HepG2 (cell line): ENCODE data around the gene RPL32. TPM values are rescaled to one million over a fixed set of nuclear protein-coding genes. Genes with fewer than 3 reads are reported as not detected.
A peak's percentile ranks its signal among the peaks of the same experiment; 100 is the strongest.

Experiments used
- ATAC-seq: fragments of 200-7000 bp; cut with Tn5 transposase; 3 replicates; pipeline ENCODE4 v1.9.1; 2020; ENCODE audit warnings: mild to moderate bottlenecking, moderate library complexity
- BruUV-seq: library from RNA; stranded (reverse); fragments of 400-500 nt; replicated peaks from 2 replicates; lab custom pipeline; 2021; lab: Mats Ljungman, UMichigan
- CTCF ChIA-PET: fragments of 300-600 bp; formaldehyde crosslinking; extraction: SDS; loops from one replicate; lab custom pipeline; 2021; ENCODE audit warnings: low total read pairs, inconsistent platforms, low intra/inter-chr PET ratio; lab: Yijun Ruan, JAX
- POLR2A ChIA-PET: fragments of 350-600 bp; sonication (Branson Sonifier 250); formaldehyde crosslinking; loops from one replicate; lab custom pipeline; 2020; ENCODE audit warnings: antibody characterized with exemption, inconsistent platforms; lab: Yijun Ruan, JAX
- DNase-seq: peaks from one replicate; pipeline ENCODE4 v3.0.0-alpha.2; 2015; ENCODE audit warnings: low spot score
- FAIRE-seq: peaks from 3 replicates; lab custom pipeline; 2011; peaks lifted over from hg19 to GRCh38; lab: Jason Lieb, UNC
- H2AFZ ChIP-seq: one replicate; pipeline ENCODE4 v1.6.1; 2011; ENCODE audit warnings: low read length, inconsistent platforms
- H3K27ac ChIP-seq: fragments of 300-600 bp; 3 replicates; pipeline ENCODE4 v1.8.0; 2011; ENCODE audit warnings: mixed run types, mild to moderate bottlenecking, mixed read lengths, low read length, inconsistent platforms; ENCODE audit not compliant: insufficient read depth; ENCODE audit errors: extremely low read length
- H3K27me3 ChIP-seq, 2 experiments: fragments of 200-600 bp in 1 of 2; 2 replicates in 1 of 2; 3 replicates in 1 of 2; pipeline versions ENCODE4 v1.6.0 to v1.8.0; 2011; ENCODE audit warnings: low read length in 2 of 2, mild to moderate bottlenecking in 2 of 2, moderate library complexity in 2 of 2, inconsistent platforms in 1 of 2; ENCODE audit not compliant: insufficient read depth in 2 of 2, control insufficient read depth in 1 of 2
- H3K36me3 ChIP-seq, 2 experiments: fragments of 200-600 bp in 1 of 2; replicated peaks in 1 of 2; 2 replicates in 1 of 2; 3 replicates in 1 of 2; pipeline versions ENCODE4 v1.5.1 to v1.8.0; 2011; ENCODE audit warnings: low read length in 2 of 2, inconsistent platforms in 1 of 2; ENCODE audit not compliant: insufficient read depth in 2 of 2, control insufficient read depth in 1 of 2
- H3K4me1 ChIP-seq: 2 replicates; pipeline ENCODE4 v1.5.1; 2012; ENCODE audit warnings: low read length, inconsistent platforms; ENCODE audit not compliant: insufficient read depth
- H3K4me2 ChIP-seq: 2 replicates; pipeline ENCODE4 v1.6.0; 2011; ENCODE audit warnings: low read depth, low read length, inconsistent platforms
- H3K4me3 ChIP-seq, 3 experiments: fragments of 200-600 bp in 1 of 3; sonication (generic), shearing (Covaris generic) in 1 of 3; replicated peaks in 1 of 3; 2 replicates each; pipeline ENCODE4 v1.5.1; 2011 to 2016; ENCODE audit warnings: low read length in 3 of 3, inconsistent platforms in 2 of 3, low read depth in 2 of 3, mild to moderate bottlenecking in 2 of 3, control low read depth in 1 of 3, mixed read lengths in 1 of 3; ENCODE audit not compliant: insufficient read depth in 1 of 3
- H3K79me2 ChIP-seq: one replicate; pipeline ENCODE4 v1.6.1; 2011; ENCODE audit warnings: low read length, inconsistent platforms; ENCODE audit not compliant: insufficient read depth
- H3K9ac ChIP-seq: 2 replicates; pipeline ENCODE4 v1.6.0; 2011; ENCODE audit warnings: mild to moderate bottlenecking, low read depth, low read length, inconsistent platforms; ENCODE audit not compliant: insufficient read depth
- H3K9me3 ChIP-seq: 2 replicates; pipeline ENCODE4 v1.5.1; 2012; ENCODE audit warnings: mild to moderate bottlenecking, low read length
- H4K20me1 ChIP-seq: 2 replicates; pipeline ENCODE4 v1.6.0; 2011; ENCODE audit warnings: inconsistent platforms, mild to moderate bottlenecking, low read length, moderate library complexity; ENCODE audit not compliant: insufficient read depth
- AGO2 ChIP-seq: fragments of 200-400 bp; formaldehyde crosslinking; optimal IDR thresholded peaks from 2 replicates; pipeline ENCODE3; 2017; ENCODE audit warnings: mild to moderate bottlenecking, low read depth, low read length, moderate library complexity
- MLLT10 ChIP-seq: sonication (generic); formaldehyde crosslinking; IDR thresholded peaks from 2 replicates; pipeline ENCODE4 v1.4.0; 2020; ENCODE audit warnings: missing genetic modification reagents
- ZNF672 ChIP-seq: sonication (generic); formaldehyde crosslinking; IDR thresholded peaks from 2 replicates; pipeline ENCODE4 v1.8.1; 2022; ENCODE audit warnings: missing genetic modification reagents
- WGBS: methylation state at CpG from one replicate; pipeline ENCODE4 v1.1.6; 2017; ENCODE audit warnings: low lambda C conversion rate; 5-methylcytosine and 5-hydroxymethylcytosine counted together
- in situ Hi-C: cut with HindIII; loops from 2 replicates; pipeline ENCODE4 v1.10.0; 2017; ENCODE audit warnings: low pct_unique_long_range_greater_than_20kb; ENCODE audit not compliant: extremely low pct_ligation_motif_present
- intact Hi-C: fragments of 100-400 bp; cut with micrococcal nuclease; formaldehyde crosslinking; loops from one replicate; pipeline ENCODE4 v1.10.0; 2022; ENCODE audit not compliant: unreplicated experiment
- polyA plus RNA-seq, 8 experiments: library from polyadenylated mRNA; depleted of rRNA in 3 of 8; stranded (reverse) in 7 of 8; unstranded in 1 of 8; fragments of >200 nt; fragmentation: Illumina TruSeq in 4 of 8; extraction: Trizol in 4 of 8; gene quantifications; 2 replicates each; pipeline versions ENCODE4 v1.2.1 to v1.2.3, GENCODE V29; 2011 to 2016; ENCODE audit warnings: low read depth in 4 of 8, missing spikeins in 1 of 8, mixed read lengths in 1 of 8; ENCODE audit not compliant: insufficient read depth in 1 of 8
- total RNA-seq, 5 experiments: library from RNA; depleted of rRNA; stranded (reverse); fragments of >200 nt; fragmentation: Illumina TruSeq; extraction: Trizol; gene quantifications; 2 replicates each; pipeline ENCODE4 v1.2.3, GENCODE V29; 2016; ENCODE audit warnings: low read depth in 1 of 5

RPL32 gene
- total and polyA plus RNA-seq, 2 of the 13 experiments (the other 11 are each of a cell fraction or from before 2014, with no cell fraction given): 1,781 to 2,401 TPM

DNA sequence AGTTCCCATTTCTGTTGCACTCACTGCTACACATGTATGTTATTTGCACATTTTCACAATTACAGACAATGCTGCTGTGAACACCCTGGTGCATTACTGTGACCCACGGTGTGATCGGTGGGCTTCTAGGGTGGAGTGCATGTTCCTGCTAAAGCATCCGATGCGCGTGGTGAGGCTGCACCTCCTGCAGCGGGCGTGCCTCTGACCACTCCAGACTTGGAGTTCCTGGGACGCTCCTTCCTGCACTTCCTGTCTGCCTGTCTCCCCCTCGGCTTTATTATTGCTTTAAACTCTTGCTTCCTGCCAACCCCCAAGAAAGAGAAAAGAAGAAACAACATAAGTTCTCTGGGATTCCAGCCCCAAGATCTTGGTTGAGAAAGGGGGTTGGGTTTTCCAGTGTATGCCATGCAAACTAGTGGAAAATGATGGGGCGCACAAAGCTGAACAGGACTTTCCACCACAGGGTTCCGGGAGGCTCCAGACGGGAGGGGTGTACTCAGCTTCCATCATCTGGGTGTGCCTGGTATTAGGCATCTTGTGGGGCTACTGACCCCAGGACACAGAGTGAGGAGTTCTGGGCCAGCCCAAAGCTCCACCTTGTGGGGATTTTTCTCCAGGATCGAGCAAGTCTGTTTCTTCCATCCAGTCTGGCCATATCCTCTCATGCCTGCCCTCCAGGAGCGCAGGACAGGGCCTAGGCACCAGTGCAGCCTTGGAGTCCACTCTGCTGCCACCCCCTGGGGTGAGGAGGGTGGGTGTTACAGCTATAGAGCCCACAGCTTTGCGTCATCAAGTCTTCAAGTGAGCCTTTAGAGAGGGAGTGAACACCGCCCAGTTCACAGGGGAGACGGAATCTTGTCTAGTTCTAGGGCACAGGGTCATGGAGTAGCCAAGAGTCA is 11.2 kb downstream of the RPL32 start:
- CTCF ChIA-PET: no interaction called here
- intact Hi-C loops: no loop called here

DNA sequence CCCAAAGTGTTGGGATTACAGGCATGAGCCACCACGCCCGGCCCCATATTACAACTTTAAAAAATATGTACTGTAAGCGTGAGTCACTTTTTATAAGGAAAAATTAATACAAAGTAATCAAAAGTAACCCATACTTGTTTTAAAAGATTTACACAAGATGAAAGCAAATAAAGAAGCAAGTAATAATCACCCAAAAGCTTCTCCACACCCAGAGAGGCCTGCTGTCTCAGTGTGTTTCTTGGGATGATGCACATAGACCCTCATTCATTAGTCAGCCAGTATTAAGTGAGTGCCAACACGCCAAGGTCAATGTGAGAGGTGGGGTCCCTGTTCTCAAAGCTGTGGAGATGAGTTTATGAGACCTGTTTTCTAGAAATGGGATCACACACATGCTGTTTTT is 12.0 kb downstream of the RPL32 start:
- intact Hi-C loops: no loop called here
- Histone ChIP-seq H3K4me3 (no peak overlapping the region), H3K4me1 (peaks cover 13% of the 10 kb centered on the region; the same call in 1 of the 2 replicates), H3K27ac (no peak overlapping the region), H3K36me3 (peaks cover 10 to 28% of the 10 kb centered on the region in 2 experiments), H3K4me2 (no peak overlapping the region), H3K79me2 (no peaks in the 10 kb centered on the region), H3K27me3 (no peaks in the 10 kb centered on the region; a peak in 1 of 5 replicates), H4K20me1 (no peaks in the 10 kb centered on the region; the same call in 1 of the 2 replicates), H2AFZ (no peak overlapping the region), H3K9ac (no peak overlapping the region), H3K9me3 (no peaks in the 10 kb centered on the region)
- BruUV-seq: no TSS peak
- TF ChIP-seq ZNF672 (CRISPR knock-in tag): no peak
- DNase-seq (no peak), ATAC-seq (no peak), FAIRE-seq (no peak)
- CTCF ChIA-PET: no interaction called here
- POLR2A ChIA-PET: interaction anchor here (1.9 kb wide), 1 partner anchor 12 kb away, joined by 6 read pairs; the partner anchor contains the start of gene RPL32
- WGBS: 91% methylated on average over 4 of the region's 4 CpGs
- in situ Hi-C loops: no loop called here

More for the DNA sequence above, 11.2 kb downstream of the RPL32 start:
- BruUV-seq: no TSS peak
- 91% methylated on average over 15 of the region's 17 CpGs for WGBS
- Histone ChIP-seq H3K4me1 (peaks cover 13% of the 10 kb centered on the region; the same call in 1 of the 2 replicates), H3K9me3 (no peaks in the 10 kb centered on the region), H3K27ac (no peak overlapping the region), H3K4me3 (no peak overlapping the region), H3K4me2 (no peak overlapping the region), H3K36me3 (peaks cover 13 to 35% of the 10 kb centered on the region in 2 experiments), H3K27me3 (no peaks in the 10 kb centered on the region; a peak in 1 of 5 replicates)
- DNase-seq: no peak
- in situ Hi-C loops: no loop called here
- peak; percentile 27 for TF ChIP-seq AGO2
- TF ChIP-seq MLLT10: no peak
- TF ChIP-seq, all 625 proteins: peak for 1
- no peak for FAIRE-seq
- H3K9ac ChIP-seq: no peak overlapping the region
- no peaks in the 10 kb centered on the region for H3K79me2 ChIP-seq
- POLR2A ChIA-PET: interaction anchor here (1.9 kb wide), 1 partner anchor 11 kb away, joined by 6 read pairs; the partner anchor contains the start of gene RPL32
- no peak overlapping the region for H2AFZ ChIP-seq
- ATAC-seq: peak; percentile 37
- no peaks in the 10 kb centered on the region; the same call in none of the 2 replicates for H4K20me1 ChIP-seq
